ENCODE data around the gene RPL15.

The RPL15 gene

DNA sequence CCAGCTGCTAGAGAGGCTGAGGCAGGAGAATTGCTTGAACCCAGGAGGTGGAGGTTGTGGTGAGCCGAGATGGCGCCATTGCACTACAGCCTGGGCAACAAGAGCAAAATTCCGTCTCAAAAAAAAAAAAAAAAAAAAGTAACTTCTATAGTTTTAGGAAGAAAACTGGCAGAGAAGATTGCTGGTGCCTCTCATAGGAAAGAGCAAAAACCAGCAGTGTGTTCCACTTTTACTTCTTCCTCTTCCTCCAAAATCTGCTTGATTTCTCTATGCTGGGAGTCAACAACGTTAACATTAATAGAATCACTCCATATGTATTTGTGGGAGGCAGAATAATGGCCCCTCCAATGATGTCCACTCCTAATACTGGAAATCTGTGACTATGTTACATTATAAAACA is 15.6 kb downstream of the RPL15 start:
- no peak for DNase-seq

- no peak for DNase-seq
Observed at GRCh38 chr3:23934253-23934652, 17.3 kb downstream of the RPL15 start.

- DNase-seq = no peak
Observed at GRCh38 chr3:23937296-23937695, 20.4 kb downstream of the RPL15 start.

- no peak for DNase-seq
Observed at GRCh38 chr3:23938688-23939087, 21.8 kb downstream of the RPL15 start.

DNA sequence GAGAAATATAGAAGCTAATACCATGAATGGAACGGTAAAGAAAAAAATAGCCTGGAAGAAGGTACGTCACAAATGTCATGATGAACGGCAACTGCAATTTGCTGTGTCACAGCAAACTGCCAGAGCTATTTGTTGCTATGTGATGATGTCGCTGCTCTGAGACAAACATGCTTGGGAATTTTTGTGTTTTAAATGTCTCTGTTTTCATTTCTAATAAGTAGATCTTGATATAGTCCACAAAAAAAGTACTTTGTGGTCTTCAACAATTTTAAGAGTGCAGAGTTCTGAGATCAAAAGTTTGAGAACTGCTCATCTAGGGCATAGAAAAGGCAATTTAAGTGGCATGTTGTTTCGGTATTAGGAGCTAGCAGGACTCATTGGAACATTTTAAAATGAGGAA is 23.8 kb downstream of the RPL15 start:
- no peak for DNase-seq

DNA sequence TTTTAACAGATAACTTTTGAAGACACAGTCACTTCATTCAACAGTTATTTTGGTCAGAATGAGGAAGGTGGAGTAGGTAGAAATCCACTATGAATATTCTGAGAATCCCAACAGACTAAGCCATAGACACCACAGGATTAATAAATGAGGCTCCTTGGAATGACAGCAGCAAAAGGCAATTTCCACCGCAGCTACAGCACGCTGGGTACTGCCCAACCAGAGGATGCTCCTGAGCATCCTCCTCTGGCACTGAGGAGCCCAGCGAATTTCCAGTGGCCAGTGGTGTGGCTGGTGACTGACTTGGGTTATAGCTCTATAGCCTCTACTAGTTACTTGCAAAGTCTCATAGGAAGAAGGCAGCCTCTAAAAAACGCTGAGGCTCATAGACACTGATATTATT is 24.5 kb downstream of the RPL15 start:
- no peak for DNase-seq

GRCh38 chr3:23942546-23942945 is 25.6 kb downstream of the RPL15 start:
- DNase-seq = no peak

DNA sequence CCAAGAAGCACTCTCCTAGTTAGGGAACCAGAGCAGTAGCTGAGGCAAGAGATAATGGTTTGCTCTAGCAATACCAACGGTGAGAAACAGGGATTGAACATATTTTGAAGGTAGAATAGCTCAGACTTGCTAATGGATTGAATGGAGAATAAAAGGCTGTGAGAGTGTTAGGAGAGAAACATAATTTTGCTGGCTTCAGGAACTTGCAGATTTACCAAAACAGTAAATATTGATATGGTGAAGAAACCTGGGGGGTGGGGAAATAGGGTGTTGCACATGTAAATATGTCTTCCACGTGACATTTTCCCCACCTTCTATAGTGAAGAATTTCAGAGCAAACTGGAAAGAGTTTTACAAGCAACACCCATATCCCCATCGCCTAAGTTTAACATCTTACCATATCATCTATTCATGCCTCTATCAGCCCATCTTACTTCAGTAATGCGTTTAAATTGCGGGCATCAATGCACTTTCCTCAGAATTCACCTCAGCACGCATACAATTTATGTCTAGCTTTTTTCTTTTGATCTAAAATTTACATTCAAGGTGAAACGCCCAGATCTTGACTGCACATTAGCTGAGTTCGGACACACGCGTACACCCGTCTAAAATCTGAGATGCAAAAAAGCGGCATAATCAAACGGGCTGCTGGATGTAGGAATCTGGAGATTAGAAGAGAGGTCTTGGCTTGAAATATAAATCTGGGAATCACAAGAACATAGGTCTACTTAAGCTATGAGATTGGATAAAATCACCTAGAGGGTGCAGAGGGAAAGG is 27.3 kb downstream of the RPL15 start:
- DNase-seq = no peak

DNA sequence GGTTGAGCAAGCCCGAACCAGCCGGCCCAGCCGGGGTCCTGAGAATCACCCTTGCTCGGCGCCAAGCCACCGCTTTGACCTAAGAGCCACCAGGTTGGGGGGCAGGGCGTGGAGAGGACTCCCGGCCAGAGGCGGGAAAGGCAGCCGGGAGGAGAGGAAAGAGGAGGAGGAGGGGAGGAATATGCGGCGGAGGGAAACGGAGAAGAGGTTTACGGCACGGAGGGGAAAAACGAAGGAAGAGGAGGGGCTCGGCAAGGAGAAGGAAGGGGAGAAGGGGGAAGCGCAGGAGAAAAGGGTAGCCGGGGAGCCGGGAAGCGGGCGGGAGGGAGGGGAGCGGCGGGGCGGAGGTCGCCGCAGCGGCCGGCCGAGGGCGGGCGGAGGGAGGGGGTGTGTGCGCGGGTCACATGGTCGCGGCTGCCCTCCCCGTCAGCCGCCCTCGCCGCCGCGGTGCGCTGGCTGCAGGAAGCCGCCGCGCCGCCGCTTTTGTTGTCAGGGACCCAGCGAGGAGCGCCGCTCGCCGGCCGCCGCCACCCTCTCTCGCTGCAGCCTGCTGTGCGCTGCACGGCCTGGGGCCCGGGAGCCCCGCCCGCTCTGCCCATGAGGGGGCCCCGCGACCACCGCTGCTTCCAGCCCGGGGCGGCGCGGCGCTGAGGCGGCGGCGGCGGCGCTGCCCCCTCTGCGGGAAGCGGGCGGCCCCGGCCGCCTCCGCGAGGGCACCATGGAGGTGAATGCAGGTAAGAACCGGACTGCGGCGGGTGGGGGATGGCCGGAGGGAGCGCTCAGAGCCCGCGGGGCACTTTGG is 28.1 kb downstream of the RPL15 start, which contains the start of gene NR1D2:
TSS of gene NR1D2 (plus strand) at position 426 of the 802 bp plus-strand sequence. CDS start at position 719, 293 bp downstream.
- DNase-seq = peak; percentile 45

GRCh38 chr3:23945663-23945912 is 28.7 kb downstream of the RPL15 start:
- DNase-seq = no peak

DNA sequence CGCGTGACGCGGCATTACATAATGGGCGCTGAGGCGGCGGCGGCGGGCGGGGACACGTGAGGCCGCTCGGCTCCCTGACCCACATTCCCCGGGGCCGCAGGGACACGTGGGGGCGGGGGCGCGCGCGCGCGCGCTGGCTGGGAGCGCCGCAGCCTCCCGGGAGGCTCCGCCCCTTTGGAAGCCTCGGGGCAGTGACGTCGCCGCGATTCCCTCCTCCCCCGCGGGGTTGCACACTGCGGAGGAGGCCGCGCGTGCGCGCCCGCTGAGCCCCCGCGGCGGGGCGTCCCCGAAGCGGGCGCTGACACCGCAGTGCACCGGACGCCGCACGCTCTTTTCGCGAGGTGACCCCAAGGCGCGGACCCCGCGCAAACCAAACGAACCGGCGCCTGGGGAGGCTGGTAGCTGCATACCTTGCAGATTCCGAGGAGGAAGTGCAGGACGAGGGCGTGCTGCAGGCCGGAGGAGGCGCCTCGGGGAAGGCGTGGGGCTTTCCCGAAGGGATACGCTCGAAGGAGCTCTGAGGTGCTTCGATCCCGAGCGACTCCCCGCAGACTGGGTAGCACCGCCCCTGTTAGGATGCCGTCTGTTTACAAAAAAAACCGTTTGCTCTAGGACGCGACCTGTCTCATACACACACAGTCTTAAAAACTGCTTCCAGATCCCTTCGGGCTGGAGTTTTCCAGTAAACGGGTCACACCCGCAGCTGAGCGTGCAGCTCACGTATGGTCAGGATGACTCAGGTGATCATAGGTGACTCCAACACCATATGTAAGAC is 29.2 kb downstream of the RPL15 start:
- peak; percentile 85 for DNase-seq

DNA sequence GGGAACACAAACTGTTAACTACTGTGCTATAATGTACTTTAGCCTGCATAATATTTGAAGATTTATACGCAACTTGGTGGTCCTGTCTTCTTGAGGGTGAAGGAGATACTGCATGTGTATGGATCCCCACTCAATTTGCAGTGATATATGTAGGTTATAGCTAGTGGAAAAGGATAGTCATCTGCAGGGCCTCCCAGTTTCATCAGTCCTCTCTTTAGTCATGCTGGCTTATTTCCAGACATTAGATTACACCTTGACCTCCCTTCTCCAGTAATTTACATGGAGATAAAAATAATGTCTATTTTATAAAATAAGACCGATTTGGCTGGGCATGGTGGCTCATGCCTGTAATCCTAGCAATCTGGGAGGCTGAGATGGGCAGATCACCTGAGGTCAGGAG is 31.8 kb downstream of the RPL15 start:
- no peak for DNase-seq

DNA sequence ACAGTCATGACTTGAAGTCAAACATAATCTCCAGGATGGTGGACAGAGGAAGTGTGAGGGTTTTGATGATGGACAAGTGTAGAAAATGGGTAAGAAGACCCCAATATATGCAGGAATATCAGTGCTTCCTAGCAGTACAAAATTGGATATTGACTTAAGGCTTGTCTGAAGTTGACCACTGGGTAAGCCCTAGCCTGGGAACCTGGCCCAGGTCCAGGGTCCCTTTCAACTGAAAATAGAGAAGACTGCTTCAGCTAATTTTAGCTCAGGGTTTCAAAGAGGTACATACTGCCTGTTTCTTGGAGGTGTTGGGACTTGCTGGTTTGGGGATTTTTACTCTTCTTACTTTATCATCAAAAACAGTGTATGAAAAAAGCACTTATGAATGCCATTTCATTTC is 32.9 kb downstream of the RPL15 start:
- DNase-seq = no peak

GRCh38 chr3:23950293-23950692 is 33.4 kb downstream of the RPL15 start:
- DNase-seq = no peak

GRCh38 chr3:23952646-23953045 is 35.7 kb downstream of the RPL15 start:
- no peak for DNase-seq

- DNase-seq = no peak
Observed at GRCh38 chr3:23953523-23953922, 36.6 kb downstream of the RPL15 start.

- DNase-seq = no peak
Observed at GRCh38 chr3:23954144-23954543, 37.2 kb downstream of the RPL15 start.

DNA sequence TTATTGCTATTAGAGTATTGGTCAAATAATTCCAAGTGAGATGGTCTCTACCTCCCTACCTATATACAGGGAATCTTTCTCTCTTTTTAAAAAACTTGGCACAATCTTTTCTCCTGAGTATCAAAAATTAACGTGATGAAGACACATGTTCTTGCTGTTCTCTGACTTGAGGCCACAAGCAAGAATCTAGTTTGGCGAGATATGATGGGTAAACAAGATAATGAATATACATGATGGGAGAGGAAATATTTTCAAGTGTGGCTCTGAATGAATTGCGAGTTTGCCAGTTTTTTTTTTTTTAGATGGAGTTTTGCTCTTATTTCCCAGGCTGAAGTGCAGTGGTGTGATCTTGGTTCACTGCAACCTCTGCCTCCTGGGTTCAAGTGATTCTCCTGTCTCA is 39.8 kb downstream of the RPL15 start:
- DNase-seq = no peak

GRCh38 chr3:23959135-23959900 is 42.4 kb downstream of the RPL15 start:
- DNase-seq = no peak

- DNase-seq = peak; percentile 51
Observed at GRCh38 chr3:23960649-23961048, 43.7 kb downstream of the RPL15 start.

DNA sequence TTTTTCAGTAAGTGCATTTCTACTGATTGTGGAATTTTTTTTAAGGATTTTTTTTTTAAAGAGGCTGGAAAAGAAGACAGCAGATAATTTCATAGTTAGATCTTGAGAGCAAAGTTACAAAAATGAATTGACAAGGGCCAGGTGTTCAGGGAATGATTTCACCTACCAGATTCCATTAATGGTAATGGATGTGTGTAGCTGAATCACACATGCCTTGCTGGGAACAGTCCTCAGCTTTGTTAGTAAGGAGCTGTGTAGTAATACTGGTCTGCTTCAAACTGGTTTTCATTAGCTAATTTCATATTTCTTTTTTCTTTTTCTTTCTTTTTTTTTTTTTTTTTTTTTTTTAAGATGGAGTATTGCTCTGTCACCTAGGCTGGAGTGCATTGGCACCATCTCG is 44.1 kb downstream of the RPL15 start:
- DNase-seq = no peak

DNA sequence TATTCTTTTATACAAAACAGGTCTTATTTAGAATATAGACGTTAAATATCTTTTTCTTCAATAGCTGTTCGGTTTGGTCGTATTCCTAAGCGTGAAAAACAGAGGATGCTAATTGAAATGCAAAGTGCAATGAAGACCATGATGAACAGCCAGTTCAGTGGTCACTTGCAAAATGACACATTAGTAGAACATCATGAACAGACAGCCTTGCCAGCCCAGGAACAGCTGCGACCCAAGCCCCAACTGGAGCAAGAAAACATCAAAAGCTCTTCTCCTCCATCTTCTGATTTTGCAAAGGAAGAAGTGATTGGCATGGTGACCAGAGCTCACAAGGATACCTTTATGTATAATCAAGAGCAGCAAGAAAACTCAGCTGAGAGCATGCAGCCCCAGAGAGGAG is 45.0 kb downstream of the RPL15 start:
- DNase-seq = no peak
